SJSA1 (cell line): ENCODE measurements around the gene LZTFL1. TPM values are rescaled to one million over a fixed set of nuclear protein-coding genes. Genes with fewer than 3 reads are reported as not detected.
A peak's percentile ranks its signal among the peaks of the same experiment; 100 is the strongest.

Experiments used
- DNase-seq, 2 experiments: peaks; one replicate each; pipeline ENCODE4 v3.0.0-alpha.2; 2015 to 2020; ENCODE audit warnings: low spot score in 2 of 2, low read depth in 1 of 2
- H3K27ac ChIP-seq: fragments of 250-450 bp; sonication (Bioruptor Pico); 2 replicates; pipeline ENCODE4 v1.5.1; 2020; ENCODE audit warnings: mild to moderate bottlenecking, moderate library complexity
- H3K27me3 ChIP-seq: fragments of 250-450 bp; sonication (Bioruptor Pico); replicated peaks from 2 replicates; pipeline ENCODE4 v1.5.1; 2020; ENCODE audit warnings: mild to moderate bottlenecking, moderate library complexity
- H3K36me3 ChIP-seq: fragments of 250-450 bp; sonication (Bioruptor Pico); 2 replicates; pipeline ENCODE4 v1.5.1; 2020; ENCODE audit warnings: mild to moderate bottlenecking
- H3K4me1 ChIP-seq: fragments of 250-450 bp; sonication (Bioruptor Pico); replicated peaks from 2 replicates; pipeline ENCODE4 v1.6.1; 2021; ENCODE audit warnings: mild to moderate bottlenecking
- H3K4me3 ChIP-seq: fragments of 250-450 bp; sonication (Bioruptor Pico); 2 replicates; pipeline ENCODE4 v1.5.1; 2020; ENCODE audit warnings: mild to moderate bottlenecking
- H3K9me3 ChIP-seq: fragments of 250-450 bp; sonication (Bioruptor Pico); replicated peaks from 2 replicates; pipeline ENCODE4 v1.5.1; 2020; ENCODE audit warnings: mild to moderate bottlenecking
- total RNA-seq: library from RNA; depleted of rRNA; stranded (reverse); fragments of >200 nt; shearing (Covaris generic); gene quantifications from 2 replicates; pipeline ENCODE4 v1.2.3, GENCODE V29; 2014; rRNA removed

The LZTFL1 gene, protein sequence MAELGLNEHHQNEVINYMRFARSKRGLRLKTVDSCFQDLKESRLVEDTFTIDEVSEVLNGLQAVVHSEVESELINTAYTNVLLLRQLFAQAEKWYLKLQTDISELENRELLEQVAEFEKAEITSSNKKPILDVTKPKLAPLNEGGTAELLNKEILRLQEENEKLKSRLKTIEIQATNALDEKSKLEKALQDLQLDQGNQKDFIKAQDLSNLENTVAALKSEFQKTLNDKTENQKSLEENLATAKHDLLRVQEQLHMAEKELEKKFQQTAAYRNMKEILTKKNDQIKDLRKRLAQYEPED
- 8.2 and 19.0 TPM in 2 replicates for total RNA-seq

DNA sequence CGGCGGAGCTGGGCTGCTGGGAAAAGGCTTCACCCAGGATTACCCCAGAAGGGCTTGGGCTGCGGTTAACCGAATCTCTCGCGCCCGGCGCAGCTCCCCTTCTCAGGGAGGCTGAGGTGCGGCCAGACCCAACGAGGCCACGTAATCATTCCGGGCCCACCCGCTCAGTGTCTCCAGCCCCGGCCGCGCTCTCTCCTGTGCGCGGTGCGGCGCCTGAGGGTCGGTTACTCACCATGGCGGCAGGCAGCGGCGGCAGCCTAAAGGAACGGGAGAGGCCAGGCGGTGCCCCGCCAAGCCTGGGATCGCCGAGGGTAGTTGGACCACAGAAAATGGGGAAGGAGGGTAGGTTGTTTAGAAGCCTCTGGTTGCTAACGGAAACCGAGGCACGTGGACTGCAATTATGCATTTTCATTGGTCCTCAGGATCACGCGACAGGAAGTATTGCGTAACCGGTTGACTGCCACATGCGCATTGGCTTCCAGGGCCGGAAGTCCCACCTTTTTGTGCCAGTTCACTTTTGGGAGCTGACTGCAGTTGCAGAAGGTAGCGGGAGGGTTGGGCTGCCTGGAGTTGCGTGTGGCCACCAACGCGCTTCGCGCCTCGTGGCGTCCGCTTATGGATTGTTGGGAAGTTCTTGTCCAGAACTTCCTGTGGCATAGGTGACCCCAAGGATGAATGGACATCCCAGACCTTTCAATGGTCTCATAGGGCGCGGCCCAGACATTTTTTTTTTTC lies at the start of gene LZTFL1:
LZTFL1 (minus strand) TSS at position 363 of the 735 bp plus-strand sequence; CDS start at position 235, 128 bp downstream.
- H3K36me3 ChIP-seq = no peaks in the 10 kb centered on the region
- H3K4me3 ChIP-seq = peak within 1 kb of the TSS; percentile 72
- no peaks in the 10 kb centered on the region for H3K9me3 ChIP-seq
- H3K27me3 ChIP-seq = no peaks in the 10 kb centered on the region
- DNase-seq = peak; percentile 72 to 85
- H3K4me1 ChIP-seq = peaks cover 9% of the 10 kb centered on the region
- peak within 1 kb of the TSS; percentile 79 for H3K27ac ChIP-seq

DNA sequence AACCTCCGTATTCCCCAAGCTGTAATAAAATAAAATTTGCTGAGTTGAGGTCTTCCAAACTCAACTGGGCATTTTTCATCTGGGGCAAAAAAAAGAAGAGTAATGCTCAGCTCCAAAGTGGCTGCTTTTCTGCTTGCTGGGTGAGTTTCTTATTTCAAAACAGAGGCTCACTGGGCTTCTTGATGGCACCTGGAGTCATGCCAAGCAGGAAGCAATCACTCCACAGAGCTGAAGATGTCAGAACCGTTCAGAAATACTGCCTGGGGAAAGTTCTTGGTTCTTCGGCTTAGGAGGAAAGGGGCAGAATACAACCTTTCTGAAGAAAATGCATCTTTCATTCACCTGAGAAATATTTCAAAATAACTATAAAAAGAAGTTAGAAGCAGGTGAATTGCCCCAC lies 48.5 kb upstream of the LZTFL1 start:
- Histone ChIP-seq H3K9me3 (no peaks in the 10 kb centered on the region), H3K4me3 (no peak overlapping the region), H3K4me1 (no peaks in the 10 kb centered on the region), H3K36me3 (no peaks in the 10 kb centered on the region), H3K27me3 (no peaks in the 10 kb centered on the region), H3K27ac (no peak overlapping the region)
- no peak for DNase-seq

DNA sequence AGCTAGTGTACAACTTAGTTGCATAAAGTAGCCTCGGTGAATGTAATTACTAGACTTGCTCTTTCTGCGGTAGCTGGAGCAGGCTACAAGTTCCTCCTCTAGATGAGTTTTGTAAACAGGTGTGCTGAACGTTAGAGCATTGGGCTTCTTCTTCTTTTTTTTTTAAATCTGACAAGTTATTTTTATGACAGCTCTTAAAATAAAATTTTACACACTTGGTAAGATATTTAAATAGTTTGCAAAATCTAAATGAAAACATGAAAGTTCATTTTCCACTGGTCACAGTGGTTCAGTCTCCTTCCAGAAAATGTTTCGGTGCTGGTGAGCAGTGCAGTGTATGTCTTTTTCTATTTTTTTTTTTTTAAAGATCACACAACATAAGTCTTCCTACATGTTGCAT lies 47.4 kb upstream of the LZTFL1 start:
- Histone ChIP-seq H3K27ac (no peak overlapping the region), H3K4me3 (no peak overlapping the region), H3K9me3 (no peaks in the 10 kb centered on the region), H3K4me1 (no peaks in the 10 kb centered on the region), H3K36me3 (no peaks in the 10 kb centered on the region), H3K27me3 (no peaks in the 10 kb centered on the region)
- no peak for DNase-seq

DNA sequence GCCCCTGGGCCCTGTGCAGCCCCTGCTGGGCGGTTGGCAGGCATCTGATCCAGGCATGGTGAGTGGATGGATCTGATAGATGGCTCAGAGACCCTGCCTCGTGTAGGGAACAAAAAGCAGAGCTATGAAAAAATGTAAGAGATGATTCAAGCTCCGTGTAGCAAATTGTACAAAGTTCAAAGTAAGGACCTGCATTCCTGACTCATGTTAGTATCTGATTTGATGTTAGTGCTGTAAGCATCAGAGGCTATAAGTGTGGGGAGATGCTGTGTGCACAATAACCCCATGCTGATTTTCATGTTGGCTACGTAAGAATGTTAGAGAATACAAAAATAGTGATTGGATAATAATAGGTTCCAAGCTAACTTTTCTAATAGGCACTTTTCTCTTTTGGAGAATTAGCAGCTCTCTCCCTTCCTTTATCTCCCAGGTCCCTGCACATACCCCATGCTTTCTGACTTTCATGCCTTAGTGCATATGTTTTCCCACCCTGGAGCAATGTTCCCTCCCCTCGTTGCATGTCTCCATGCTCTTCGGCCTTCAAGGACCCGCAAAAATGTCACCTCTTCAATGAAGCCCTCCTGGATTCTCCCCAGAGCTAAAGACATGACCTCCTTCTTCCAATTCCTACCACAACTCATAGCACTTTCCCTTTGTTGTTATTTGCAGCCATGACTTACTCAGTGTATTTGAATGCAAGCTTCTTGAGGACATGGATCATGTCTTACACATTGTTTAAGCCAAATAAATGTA lies 46.0 kb upstream of the LZTFL1 start:
- Histone ChIP-seq H3K4me3 (no peak overlapping the region), H3K4me1 (no peaks in the 10 kb centered on the region), H3K36me3 (no peaks in the 10 kb centered on the region), H3K9me3 (no peaks in the 10 kb centered on the region), H3K27me3 (no peaks in the 10 kb centered on the region), H3K27ac (no peak overlapping the region)
- no peak for DNase-seq

DNA sequence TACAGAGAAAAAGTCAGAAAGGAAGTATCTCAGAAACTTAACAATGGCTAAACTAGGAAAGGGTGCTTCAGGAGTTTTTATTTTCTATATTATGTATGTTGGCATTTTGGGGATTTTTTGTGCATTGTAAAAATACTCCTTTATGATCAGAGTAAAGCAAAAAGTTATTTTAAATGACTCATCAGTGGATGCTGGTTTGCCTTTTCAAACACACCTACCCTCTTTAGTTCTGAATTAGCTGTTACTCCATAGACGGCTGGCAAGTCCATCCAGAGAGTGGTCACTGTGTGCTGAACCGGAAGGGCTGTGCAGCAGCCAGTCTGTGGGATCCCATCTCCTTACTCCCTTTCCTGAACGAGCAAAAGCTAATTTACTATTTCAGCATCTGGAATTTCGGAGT lies 45.4 kb upstream of the LZTFL1 start:
- Histone ChIP-seq H3K36me3 (no peaks in the 10 kb centered on the region), H3K4me1 (no peaks in the 10 kb centered on the region), H3K27me3 (no peaks in the 10 kb centered on the region), H3K27ac (no peak overlapping the region), H3K4me3 (no peak overlapping the region), H3K9me3 (no peaks in the 10 kb centered on the region)
- DNase-seq = no peak

DNA sequence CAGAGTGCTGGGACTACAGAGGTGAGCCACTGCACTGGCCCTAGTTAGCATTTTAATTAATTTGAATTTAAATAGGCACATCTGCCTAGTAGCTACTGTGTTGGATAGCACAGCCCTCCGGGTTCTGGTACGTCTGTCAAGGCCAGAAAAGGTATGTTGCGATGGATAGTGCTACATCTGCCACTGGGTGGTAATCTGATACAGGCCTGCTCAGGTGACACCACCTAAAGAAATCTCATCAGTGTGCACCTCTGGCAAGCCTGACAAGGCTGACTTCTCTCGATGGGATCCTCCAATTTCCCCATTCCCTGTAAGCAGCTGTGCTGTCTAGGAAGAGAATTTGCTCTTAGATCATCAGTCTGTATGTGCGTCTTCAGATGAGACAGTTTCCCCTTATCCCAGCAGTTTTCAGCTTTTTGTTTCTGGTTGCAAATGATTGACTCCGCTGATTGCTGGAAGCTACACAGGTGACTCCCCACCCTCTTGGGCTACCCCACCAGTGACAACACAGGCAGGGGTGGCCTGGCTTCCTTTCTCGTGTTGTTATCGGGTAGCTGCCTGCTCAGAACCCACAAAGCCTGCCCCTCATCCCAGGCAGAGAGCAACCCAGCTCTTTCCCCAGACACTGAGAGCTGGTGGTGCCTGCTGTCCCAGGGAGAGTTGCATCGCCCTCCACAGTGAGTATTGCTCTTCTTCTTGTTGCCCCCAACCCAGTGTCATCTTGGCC lies 44.2 kb upstream of the LZTFL1 start, which contains the start of gene CCR9:
CCR9 (plus strand) TSS at position 565 of the 727 bp plus-strand sequence. CDS start 8,391 bp downstream, outside the sequence.
- no peaks in the 10 kb centered on the region for H3K9me3 ChIP-seq
- H3K4me1 ChIP-seq = no peaks in the 10 kb centered on the region
- H3K4me3 ChIP-seq = no peak within 1 kb of the TSS
- DNase-seq = no peak
- no peaks in the 10 kb centered on the region for H3K36me3 ChIP-seq
- no peak within 1 kb of the TSS for H3K27ac ChIP-seq
- no peaks in the 10 kb centered on the region for H3K27me3 ChIP-seq

DNA sequence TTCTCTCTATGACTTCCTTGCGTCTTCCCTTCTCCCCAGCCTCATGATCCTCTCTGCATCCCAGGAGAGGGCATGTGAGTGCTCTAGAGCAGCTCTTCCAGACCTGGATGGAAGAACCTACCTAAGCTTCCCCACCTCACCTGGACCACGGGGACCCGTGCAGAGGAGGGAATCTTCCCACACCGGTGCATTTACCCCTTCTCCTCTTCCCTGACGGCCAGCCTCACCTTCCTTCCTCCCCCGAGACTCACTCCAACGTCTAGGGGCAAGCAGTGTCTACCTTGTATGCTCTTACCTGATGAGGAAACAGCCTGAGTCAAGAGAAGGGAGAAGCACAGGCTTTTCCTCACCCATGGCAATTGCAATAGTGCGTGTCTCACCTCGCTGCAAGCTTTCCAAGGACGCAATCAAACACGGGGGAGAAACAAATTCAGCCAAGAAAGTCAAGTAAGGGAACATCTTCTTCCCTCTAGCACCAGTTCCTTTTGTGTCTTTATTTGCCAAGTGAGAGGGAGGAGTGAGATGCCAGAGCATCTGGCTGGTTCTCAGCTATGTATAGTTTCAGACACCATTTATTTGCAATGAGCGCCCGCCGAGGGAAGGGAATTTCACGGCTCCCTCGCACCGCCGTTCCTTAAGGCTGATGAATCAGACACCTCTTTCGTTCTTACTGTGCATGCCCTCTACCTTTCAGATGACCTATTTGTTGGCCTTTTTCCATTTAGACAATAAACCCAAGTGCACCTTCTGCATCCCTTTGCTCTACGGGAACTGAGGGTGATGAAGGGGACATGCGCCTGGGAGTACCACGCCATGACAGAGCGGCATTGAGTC lies 42.7 kb upstream of the LZTFL1 start:
- Histone ChIP-seq H3K4me3 (no peak overlapping the region), H3K27ac (no peak overlapping the region), H3K27me3 (no peaks in the 10 kb centered on the region), H3K9me3 (no peaks in the 10 kb centered on the region), H3K4me1 (no peaks in the 10 kb centered on the region), H3K36me3 (no peaks in the 10 kb centered on the region)
- no peak for DNase-seq

DNA sequence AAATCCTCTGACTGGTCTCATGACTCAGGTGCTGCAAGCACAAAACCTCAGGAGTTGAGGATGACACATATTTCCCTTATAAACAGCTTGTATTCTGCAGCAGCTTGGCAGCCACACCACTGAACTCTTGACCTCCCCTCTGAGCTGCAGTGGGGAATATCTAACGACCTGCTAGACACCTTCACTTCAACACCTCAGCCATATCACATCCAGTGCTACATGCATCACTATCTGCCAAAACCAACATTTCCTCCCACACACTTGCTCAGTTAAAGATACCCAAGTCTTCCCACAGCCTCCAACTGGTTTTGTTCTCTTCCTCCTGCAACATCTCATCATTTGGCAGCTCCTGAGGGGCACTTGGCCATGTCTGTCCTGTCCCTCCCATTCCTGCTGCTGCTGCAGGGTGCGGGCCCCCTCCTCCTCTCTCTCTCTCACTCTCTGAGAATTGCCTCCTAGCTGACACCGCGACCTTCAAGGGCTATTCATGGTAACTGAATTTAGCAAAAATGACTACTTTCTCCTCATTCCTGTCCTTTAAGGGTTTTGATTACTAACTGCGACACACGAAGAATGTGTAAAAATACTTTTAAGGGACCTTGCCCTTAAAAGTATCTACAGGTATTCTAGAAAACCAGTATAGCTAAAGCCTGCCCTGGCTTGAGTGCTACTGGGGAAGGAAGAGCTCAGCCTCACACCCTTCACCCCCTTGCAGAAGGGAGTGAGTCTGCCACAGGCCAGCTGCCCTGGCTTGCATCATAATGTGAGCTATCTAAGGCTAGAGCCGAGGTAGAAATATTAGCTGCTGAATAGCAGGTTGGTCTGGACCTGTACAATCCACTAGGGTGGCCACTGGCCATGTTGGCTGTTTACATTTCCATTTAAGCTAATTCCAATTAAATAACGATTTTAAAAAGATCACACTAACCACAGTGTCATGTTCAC lies 39.4 kb upstream of the LZTFL1 start:
- H3K27me3 ChIP-seq = no peaks in the 10 kb centered on the region
- H3K9me3 ChIP-seq = no peaks in the 10 kb centered on the region
- no peaks in the 10 kb centered on the region for H3K4me1 ChIP-seq
- no peak overlapping the region for H3K4me3 ChIP-seq
- DNase-seq = no peak
- no peaks in the 10 kb centered on the region for H3K36me3 ChIP-seq
- no peak overlapping the region for H3K27ac ChIP-seq

DNA sequence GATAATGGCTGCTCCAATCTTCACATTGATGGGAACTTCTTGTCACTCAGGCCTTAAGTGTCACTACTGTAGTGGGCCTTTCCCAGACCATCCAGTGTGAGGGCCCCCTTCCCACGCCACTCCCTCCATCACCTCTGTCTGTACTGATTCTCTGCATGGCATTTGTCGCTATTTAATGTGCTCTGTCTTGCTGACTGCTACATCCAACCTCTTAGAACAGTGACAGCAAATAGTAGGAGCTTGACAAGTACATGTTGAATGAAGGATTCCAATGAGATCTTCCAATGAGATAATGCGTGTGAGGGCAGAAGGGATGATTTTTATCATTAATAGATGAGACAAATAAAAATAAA lies 38.8 kb upstream of the LZTFL1 start:
- no peak overlapping the region for H3K27ac ChIP-seq
- H3K27me3 ChIP-seq = no peaks in the 10 kb centered on the region
- H3K9me3 ChIP-seq = no peaks in the 10 kb centered on the region
- no peaks in the 10 kb centered on the region for H3K4me1 ChIP-seq
- H3K4me3 ChIP-seq = no peak overlapping the region
- no peak for DNase-seq
- H3K36me3 ChIP-seq = no peaks in the 10 kb centered on the region

DNA sequence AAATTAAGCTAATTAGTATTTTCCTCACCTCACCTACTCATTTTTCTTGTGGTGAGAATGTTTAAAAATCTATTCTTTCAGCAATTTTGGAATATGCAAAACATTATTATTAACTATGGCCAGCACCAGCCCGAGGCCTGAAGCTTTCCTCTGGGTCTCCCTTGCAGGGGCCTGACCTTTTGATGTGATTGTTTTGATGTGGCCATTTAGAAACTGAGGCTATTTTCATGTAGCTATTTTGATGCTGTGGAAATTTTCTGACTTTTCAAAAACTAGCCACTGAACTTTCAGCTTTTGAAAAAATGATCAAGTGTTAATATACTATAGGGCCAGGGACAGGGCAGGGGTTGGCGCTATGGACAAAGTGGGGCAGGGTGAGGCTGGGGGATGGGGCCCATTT lies 36.2 kb upstream of the LZTFL1 start:
- no peak overlapping the region for H3K4me3 ChIP-seq
- H3K9me3 ChIP-seq = no peaks in the 10 kb centered on the region
- H3K4me1 ChIP-seq = no peaks in the 10 kb centered on the region
- no peaks in the 10 kb centered on the region for H3K36me3 ChIP-seq
- no peak for DNase-seq
- H3K27me3 ChIP-seq = no peaks in the 10 kb centered on the region
- H3K27ac ChIP-seq = no peak overlapping the region

DNA sequence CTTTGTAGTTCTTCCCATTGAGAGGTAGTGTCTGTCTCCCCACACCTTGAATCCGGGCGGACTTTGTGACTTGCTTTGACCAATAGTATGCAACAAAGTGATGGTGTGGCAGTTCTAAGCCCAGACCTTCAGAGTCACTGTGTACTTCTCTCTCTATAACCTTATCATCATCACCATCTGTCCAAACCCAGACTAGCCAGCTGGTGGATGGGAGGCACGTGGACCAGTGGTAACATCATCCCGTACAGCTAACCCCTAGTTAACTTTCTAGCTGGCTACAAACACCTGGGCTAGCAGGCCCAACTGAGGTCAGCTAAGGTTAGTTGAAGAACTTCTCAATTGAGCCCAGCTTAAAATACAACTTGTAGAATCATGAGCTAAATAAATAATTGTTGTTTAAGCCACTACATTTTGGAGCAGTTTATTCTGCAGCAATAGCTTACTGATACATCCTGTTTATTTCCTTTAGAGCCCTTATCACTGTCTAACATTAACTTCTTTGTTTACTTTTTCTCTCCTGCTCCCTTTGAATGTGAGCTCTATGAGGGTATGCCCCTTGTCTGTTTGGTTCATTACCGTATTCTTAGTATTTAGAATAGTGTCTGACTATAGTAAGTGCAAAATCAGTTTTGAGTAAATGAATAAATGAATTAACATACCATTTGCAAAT lies 32.9 kb upstream of the LZTFL1 start:
- no peaks in the 10 kb centered on the region for H3K36me3 ChIP-seq
- no peaks in the 10 kb centered on the region for H3K4me1 ChIP-seq
- no peaks in the 10 kb centered on the region for H3K27me3 ChIP-seq
- H3K27ac ChIP-seq = no peak overlapping the region
- H3K9me3 ChIP-seq = no peaks in the 10 kb centered on the region
- H3K4me3 ChIP-seq = no peak overlapping the region
- DNase-seq = no peak

DNA sequence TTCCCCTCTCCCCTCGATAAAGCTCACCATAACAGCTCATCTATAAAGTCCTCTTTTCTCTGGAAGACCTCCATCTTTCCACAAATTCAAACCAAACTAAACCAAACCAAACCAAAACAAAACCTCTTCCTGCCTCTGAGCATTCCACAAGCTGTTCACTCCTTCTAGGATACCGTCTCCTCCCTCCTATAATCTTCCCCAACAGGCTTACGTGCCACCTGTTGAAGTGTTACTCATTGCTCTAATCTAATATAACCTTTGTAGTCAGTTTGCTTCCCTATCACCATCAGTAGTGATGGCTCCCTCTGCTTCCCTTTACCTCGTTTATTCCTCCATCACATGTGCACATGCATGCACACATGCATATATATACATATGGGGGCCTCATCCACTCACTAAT lies 31.7 kb upstream of the LZTFL1 start:
- H3K27me3 ChIP-seq = no peaks in the 10 kb centered on the region
- H3K27ac ChIP-seq = no peak overlapping the region
- no peak overlapping the region for H3K4me3 ChIP-seq
- no peaks in the 10 kb centered on the region for H3K4me1 ChIP-seq
- H3K9me3 ChIP-seq = no peaks in the 10 kb centered on the region
- no peak for DNase-seq
- no peaks in the 10 kb centered on the region for H3K36me3 ChIP-seq
